Activated naive CD8-positive, alpha-beta T cell treated with anti-CD3 and anti-CD28 coated beads, Interleukin-2, amount 50 U/mL, for 16 hours (primary cell): ENCODE measurements around the gene HABP2.

Experiments
- DNase-seq: peaks from one replicate; pipeline ENCODE4 v3.0.0-alpha.2; 2020; ENCODE audit warnings: low read depth, low spot score

The HABP2 gene

GRCh38 chr10:113628607-113629153, 75.8 kb downstream of the HABP2 start:
- no peak for DNase-seq

DNA sequence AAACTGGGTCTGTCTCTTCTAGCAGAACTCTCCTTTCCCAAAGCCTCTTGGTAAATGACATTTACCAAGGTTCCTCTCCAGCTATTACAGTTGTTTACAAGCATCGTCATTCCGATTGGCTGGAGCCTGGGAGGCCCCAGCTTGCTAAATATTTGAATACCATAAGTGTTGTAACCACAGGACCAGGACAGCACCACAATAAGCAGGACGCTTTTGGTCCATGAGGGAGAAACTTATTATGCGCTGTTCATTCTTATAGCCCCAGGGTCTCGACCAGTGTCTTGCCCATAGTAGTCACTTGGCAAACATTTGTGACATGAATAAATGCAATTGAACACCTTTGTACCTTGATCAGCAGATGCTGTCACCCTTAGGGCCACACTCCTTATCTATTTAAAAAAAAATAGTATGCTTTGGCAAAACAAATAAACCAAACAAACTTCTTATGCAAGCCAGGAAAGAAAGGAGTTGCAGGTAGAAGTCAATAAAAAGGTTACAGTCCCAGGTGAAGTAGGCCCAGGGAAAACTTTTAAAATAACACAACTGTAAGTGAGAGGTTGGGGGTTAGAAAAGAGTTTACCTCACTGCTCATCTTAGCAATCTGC, 78.2 kb downstream of the HABP2 start:
- DNase-seq: no peak

DNA sequence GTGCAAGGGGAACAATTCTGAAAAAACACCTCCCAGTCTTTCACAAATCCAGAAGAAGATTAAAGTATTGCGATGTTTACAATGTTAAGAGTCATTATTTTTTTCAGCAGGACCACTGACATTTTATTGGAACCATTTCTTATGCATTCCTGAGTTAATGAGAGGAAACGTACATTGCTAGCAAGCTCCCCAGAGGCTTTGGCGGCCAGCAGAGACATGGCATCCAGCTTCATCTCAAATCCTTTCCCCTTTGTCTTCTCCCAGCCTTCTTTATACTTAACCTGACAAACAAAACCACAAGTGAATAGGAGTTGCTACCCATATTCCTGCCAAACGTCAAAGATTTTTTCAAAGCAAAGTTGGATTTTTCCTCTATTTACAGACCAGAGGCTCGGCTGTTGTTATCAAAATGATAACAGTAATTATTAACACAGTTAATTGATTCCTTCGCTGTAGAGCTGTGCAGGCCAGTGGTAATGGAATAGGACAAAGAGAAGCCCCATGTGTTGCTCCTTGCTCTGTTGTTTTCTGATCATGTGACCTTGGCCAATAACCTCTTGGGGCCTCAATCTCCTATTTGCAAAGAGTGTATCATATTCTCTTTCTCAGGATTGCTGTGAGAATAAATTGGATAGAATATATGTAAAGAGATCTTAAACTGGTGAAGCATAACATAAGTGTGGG, 79.0 kb downstream of the HABP2 start:
- DNase-seq: no peak
